Motor neuron (in vitro differentiated cells): ENCODE data around the gene MFGE8. TPM values are rescaled to one million over a fixed set of nuclear protein-coding genes. Genes with fewer than 3 reads are reported as not detected.

ENCODE experiments used
- ATAC-seq, 8 experiments: fragments of 200-7000 bp; cut with Tn5 transposase; replicated peaks in 6 of 8; 2 replicates each; pipeline ENCODE4 v1.8.0; 2021; ENCODE audit warnings: mild to moderate bottlenecking in 8 of 8, moderate library complexity in 8 of 8
- H3K27ac ChIP-seq, 2 donors: fragments of 250-450 bp; sonication (Bioruptor Pico); 2 replicates each; pipeline ENCODE4 v1.9.0; 2021; ENCODE audit warnings: antibody characterized with exemption in 2 of 2, mild to moderate bottlenecking in 2 of 2, moderate library complexity in 1 of 2
- H3K4me1 ChIP-seq, 2 donors: fragments of 250-450 bp; sonication (Bioruptor Pico); replicated peaks in 1 of 2; 2 replicates each; pipeline ENCODE4 v1.6.1; 2021; ENCODE audit warnings: antibody characterized with exemption in 2 of 2, mild to moderate bottlenecking in 2 of 2, moderate library complexity in 1 of 2
- H3K4me3 ChIP-seq, 5 donors: fragments of 250-450 bp; sonication (Bioruptor Pico); 2 replicates each; pipeline ENCODE4 v1.9.0; 2021; ENCODE audit warnings: antibody characterized with exemption in 5 of 5, mild to moderate bottlenecking in 5 of 5, moderate library complexity in 4 of 5
- WGBS, 10 experiments: fragments of 450-650 bp; shearing (Covaris generic); methylation state at CpG; one replicate each; pipeline ENCODE4 v1.0.0; 2022; 5-methylcytosine and 5-hydroxymethylcytosine counted together
- in situ Hi-C, 9 experiments: fragments of 400-800 bp; cut with MboI; loops; one replicate each; pipeline ENCODE4 v1.15.0; 2021; ENCODE audit warnings: low sequenced_read_pairs in 9 of 9, low pct_unique_long_range_greater_than_20kb in 2 of 9; ENCODE audit not compliant: unreplicated experiment in 9 of 9
- total RNA-seq, 8 experiments: library from RNA; unstranded; fragments of 300-600 nt; gene quantifications; 2 replicates each; pipeline versions ENCODE4 v1.2.3 to v1.2.4, GENCODE V29; 2022

MFGE8 gene
- total RNA-seq, 8 experiments from 2014 or later: 7.4 to 60.1 (median 33.8) TPM

DNA sequence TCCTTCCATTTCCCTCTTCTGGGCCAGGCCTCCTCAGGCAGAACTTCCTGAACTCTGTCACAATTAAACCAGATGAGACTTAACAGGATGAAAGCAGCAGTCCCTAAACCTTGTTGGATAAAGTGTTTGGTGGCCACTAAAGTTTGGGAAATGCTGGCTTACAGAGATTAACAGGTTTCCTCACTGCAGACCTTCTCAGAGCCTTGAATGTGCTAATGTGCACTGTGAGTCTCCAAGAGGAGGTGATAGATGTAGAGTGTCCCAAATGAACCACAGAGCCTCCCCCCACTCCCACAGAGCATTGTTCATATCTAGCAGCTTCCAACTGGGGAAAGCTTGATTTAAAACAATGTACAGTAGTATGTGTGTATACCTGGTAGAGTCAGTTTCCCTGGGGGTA lies 60.7 kb downstream of the MFGE8 start:
- ATAC-seq: no peak
- H3K27ac ChIP-seq: no peak overlapping the region
- in situ Hi-C loops: no loop called here
- no peaks in the 10 kb centered on the region for H3K4me1 ChIP-seq
- no peak overlapping the region for H3K4me3 ChIP-seq

DNA sequence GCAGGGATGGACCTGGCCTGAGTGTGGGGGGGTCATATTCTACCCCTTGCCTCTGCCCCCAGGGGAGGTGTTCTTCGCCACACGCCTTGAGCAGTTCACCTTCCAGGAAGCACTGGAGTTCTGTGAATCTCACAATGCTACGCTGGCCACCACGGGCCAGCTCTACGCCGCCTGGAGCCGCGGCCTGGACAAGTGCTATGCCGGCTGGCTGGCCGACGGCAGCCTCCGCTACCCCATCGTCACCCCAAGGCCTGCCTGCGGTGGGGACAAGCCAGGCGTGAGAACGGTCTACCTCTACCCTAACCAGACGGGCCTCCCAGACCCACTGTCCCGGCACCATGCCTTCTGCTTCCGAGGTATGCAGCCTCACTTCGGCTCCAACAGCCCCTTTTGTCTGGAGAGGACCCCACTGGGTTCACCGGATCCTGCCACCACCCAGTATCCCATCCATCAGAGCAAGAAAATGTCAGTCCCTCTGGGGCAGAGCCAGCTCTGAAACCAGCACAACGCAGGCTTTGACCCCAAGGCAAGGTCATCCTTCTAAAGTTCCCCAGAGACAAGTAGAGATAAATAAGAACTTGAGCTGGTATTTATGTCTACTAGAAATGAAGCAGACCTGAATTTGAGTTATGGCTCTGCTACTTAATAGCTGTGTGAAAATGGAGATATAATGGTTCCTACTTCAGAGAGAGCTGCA lies 63.7 kb downstream of the MFGE8 start:
- peak in 1 of 8 experiments; percentile 46 for ATAC-seq

More for the DNA sequence above, 63.7 kb downstream of the MFGE8 start:
- Histone ChIP-seq H3K27ac (no peak overlapping the region), H3K4me1 (no peaks in the 10 kb centered on the region), H3K4me3 (no peak overlapping the region)
- in situ Hi-C loops: no loop called here
- WGBS, 10 experiments: 17 to 47% (median 40%) methylated on average over 1 to 3 of the region's 22 CpGs; no CpG with 5 or more reads in 3 of the 10 experiments

Other genes starting within 250 kb of the MFGE8 start
- 1 to 10 TPM in 1 of 8 experiments, under 1 TPM in 6, not detected in 1; under 0.01 to 1.1 (median 0.24) TPM for gene ACAN, start 109.9 kb downstream of the MFGE8 start, total RNA-seq
- 1 to 10 TPM in 5 of 8 experiments, under 1 TPM in 3; 0.16 to 2.6 (median 1.2) TPM for gene HAPLN3, start 17.8 kb downstream of the MFGE8 start, total RNA-seq
- 10 to 100 TPM in 7 of 8 experiments, 1 to 10 TPM in 1; 9.9 to 35.4 (median 16.8) TPM for gene ABHD2, start 175.1 kb upstream of the MFGE8 start, total RNA-seq